Tracheal epithelial cell (primary cell): ENCODE measurements around the gene GLB1L2. TPM values are rescaled to one million over a fixed set of nuclear protein-coding genes. Genes with fewer than 3 reads are reported as not detected.

Experiments
- total RNA-seq: library from RNA; depleted of rRNA; stranded (reverse); fragments of >200 nt; gene quantifications from 2 replicates; pipeline ENCODE4 v1.2.1, GENCODE V29; 2014

Gene GLB1L2
- total RNA-seq = 2.6 and 4.3 TPM in 2 replicates

GRCh38 chr11:134331354-134332188 is at the start of gene GLB1L2:
TSS of gene GLB1L2 (plus strand) at chr11:134331988. CDS start at chr11:134332062, 74 bp downstream.

GRCh38 chr11:134412203-134413042 is 80.6 kb downstream of the GLB1L2 start, which contains the start of gene B3GAT1:
TSS of gene B3GAT1 (minus strand) at chr11:134412242. CDS start at chr11:134387659, 24,583 bp downstream.

Other genes starting within 250 kb of the GLB1L2 start
- gene NCAPD3, start 108.0 kb upstream of the GLB1L2 start, total RNA-seq = 6.7 and 6.8 TPM in 2 replicates
- 20.9 and 25.3 TPM in 2 replicates for gene VPS26B, start 107.3 kb upstream of the GLB1L2 start, total RNA-seq
- gene THYN1, start 78.6 kb upstream of the GLB1L2 start, total RNA-seq = 62.9 and 74.7 TPM in 2 replicates
- gene ACAD8, start 78.4 kb upstream of the GLB1L2 start, total RNA-seq = 11.3 and 14.5 TPM in 2 replicates
- gene GLB1L3, start 55.6 kb upstream of the GLB1L2 start, total RNA-seq = 2.1 and 3.9 TPM in 2 replicates
- gene B3GAT1, start 80.3 kb downstream of the GLB1L2 start, total RNA-seq = not detected in 2 replicates